Left renal cortex interstitium (tissue), 4 donors: ENCODE data around the gene PYROXD2. TPM values are rescaled to one million over a fixed set of nuclear protein-coding genes. Genes with fewer than 3 reads are reported as not detected.

Source experiments
- DNase-seq, 4 donors: peaks; one replicate each; pipeline ENCODE4 v3.0.0-alpha.2; 2013; ENCODE audit warnings: low read depth in 4 of 4, low spot score in 2 of 4, missing footprints in 1 of 4
- polyA plus RNA-seq, 4 donors: library from polyadenylated mRNA; unstranded; fragments of 120-200 nt; gene quantifications; one replicate each; pipeline ENCODE4 v1.2.1, GENCODE V29; 2013; ENCODE audit not compliant: insufficient read length in 4 of 4

PYROXD2 gene
- polyA plus RNA-seq, 4 donors, result 13.1 to 39.6 (median 22.8) TPM

DNA sequence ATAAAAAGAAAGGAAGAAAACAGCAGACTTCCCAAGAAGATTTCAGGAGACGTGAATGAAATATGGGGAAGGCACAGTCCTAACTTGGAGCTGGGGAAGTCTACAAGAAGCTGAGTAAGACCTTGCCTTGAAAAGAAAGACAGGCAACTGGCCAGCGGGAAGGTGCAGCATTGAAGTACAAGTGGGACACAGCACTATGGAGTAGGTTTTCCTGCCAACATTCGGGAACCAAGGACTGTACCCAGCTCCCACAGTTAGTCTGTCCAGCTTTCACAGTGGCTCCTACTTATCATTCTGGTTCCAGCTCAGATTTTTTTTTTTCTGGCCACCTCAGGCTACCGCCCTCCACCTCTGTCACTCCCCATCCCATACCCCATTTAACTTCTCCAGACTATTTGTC, 21.7 kb upstream of the PYROXD2 start:
- no peak for DNase-seq

DNA sequence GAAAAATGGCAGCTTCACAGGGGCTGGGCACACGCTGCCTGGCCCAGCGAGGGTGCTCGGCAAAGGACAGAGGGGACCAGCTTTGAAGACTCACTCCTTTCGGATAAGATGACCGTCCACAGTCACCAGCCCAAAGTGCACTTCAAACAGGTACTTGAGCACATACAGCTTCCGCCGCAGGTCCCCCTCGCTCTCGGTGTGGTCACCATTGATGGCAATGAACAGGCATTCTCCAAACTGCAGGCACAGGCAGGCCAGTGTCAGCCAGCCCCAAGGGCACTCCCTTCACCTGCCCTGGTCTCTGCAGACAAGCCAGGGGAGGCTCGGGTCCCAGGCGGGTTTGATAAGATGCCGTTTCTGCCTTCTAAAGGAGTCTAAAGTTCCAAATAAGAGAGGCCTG, 20.2 kb upstream of the PYROXD2 start:
- DNase-seq, result no peak

DNA sequence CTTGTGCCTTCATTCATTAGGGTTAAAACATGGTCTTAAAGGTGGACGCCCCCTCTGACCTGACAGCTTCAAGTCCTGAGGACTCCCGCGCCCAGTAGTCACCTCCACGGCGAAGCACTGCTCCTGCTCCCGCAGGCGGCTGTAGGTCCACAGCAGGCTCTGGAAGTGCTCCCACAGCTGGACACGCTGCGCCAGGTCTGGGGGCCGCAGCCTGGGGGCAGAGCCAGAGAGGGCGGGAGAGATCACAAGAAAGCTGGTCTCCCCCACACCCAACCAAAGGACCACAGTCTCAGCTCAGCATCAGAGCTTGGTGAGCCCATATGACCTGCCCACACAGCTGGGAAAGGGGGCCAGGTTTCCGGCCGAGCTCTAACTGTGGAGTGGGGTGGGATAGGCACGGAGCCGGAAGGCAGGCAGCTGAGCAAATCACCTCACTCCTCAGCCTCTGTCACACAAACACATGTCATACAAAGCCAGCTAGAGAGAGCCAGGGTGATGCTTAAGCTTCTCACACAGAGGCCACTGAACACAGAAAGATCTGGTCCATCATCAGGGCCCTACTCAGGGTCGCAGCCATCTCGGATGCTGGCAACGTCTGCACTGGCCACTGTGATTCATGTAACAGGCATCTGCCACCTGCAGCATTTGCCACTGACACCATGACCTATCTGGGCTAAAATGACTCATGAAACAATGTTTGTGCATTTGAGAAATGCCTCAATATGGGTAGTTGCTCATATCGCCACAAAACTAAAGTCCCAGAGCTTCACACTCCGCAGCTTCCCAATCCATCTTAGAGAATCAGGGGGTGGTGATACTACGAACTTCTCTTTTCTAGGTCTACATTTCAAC, 19.1 kb upstream of the PYROXD2 start:
- no peak for DNase-seq

DNA sequence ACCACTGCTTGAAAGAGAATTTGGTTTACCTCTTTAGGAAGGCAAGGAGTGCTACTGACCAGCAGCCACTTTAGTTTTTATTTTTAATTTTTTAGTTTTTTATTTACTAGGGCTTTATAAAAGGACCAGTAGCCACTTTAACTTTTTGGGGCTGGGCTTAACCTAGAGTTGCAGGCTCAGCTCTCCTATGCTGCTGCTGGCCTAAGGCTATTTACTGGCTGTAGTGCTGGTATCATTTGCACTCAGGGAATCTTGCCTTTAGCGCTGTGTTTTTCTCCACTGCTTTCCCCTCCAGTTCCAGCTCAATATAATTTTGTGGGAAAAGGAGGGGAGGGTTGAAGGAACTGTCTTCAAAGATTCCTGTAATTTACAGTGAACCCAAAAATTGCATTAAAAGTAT, 18.4 kb upstream of the PYROXD2 start:
- DNase-seq, result no peak

DNA sequence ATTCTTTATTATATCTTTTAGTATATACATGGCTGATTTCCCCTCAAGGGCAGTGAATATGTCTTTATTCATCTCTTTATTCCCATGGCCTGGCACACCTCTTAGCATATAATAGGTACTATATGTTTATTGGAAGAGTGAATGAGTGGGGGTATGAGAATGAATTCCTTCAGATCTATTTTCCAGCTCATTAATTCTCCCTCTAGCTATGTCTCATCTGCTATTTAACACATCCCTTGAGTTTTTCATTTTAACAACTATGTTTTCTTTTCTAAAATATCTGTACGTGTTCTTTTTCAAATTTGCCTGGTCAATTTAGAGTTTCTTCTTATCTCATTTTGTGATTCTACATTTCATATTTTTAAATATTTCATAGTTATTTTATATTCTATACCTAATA, 17.3 kb upstream of the PYROXD2 start:
- no peak for DNase-seq

DNA sequence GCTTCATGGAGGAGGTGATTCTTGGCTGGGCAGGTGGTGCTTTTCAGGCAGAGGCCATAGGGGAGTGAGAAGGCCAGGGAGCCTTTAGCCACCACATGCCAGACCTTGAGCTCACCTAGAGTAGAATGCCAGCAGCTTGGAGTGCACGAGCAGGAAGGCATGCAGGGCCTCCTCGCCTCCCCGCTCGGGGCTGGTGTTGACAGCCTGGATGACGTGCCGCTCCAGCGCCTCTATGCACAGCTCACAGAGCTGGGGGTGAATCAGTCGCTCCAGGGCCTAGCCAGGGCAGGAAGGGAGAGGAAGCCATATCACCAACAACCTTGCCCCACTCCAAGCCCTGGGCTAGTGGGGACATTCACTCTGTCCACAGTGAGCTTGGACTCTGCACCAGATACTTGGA, 16.0 kb upstream of the PYROXD2 start:
- DNase-seq, result no peak

DNA sequence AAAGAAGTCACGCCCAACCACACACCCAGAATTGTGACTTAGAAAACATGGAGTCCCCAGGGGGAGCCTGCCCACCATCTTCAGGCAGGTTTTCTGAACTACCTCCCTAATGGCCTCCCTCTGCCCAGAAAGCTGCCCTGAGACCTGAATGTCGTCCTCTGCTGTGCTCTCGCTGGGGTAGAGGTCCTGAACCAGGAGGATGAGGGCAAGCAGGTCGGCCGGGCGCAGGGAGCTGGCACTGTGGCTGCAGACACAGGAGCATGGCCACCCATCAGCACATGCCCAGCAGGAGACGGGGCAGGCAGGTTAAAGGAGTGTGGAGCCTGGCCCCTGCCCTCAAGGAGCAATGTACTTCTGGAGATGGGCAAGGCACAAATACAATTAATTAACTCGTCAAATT, 15.4 kb upstream of the PYROXD2 start:
- no peak for DNase-seq

DNA sequence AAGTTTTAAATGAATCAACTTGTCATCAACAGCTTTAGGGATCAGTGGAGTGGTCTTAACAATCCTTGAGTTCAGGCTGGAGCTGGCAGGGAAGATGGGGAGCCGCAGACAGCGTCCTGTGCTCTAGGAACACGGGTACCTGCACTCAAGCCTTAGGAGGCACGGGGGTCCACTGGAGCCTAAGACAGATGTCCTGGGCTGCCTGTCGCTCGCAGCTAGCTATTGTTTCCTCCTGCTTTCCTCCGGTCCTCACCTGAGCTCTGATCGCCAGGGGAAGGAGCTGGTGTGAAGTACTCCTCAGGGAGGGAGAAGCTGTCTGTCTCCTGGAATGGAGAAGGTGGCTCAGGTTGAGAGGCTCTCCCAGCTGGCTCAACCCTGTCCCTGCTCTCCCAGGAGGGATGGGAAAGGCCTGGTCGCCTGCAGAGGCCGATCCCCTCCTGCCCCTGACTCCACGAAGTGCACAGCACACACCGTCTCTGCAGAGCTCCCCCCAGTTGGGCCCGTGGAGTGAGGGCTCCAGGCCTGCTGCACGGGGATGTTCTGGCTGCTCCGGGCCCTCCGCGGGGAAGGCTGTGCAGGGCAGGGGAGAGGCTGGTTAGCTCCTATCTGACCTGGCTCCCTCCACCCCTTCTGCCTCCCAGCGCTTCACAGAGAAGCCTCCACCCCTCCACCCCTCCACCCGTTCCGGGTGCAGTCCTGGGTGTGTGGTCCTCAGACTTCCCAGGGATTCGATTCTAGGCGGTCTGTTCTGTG, 14.5 kb upstream of the PYROXD2 start:
- DNase-seq, result no peak

DNA sequence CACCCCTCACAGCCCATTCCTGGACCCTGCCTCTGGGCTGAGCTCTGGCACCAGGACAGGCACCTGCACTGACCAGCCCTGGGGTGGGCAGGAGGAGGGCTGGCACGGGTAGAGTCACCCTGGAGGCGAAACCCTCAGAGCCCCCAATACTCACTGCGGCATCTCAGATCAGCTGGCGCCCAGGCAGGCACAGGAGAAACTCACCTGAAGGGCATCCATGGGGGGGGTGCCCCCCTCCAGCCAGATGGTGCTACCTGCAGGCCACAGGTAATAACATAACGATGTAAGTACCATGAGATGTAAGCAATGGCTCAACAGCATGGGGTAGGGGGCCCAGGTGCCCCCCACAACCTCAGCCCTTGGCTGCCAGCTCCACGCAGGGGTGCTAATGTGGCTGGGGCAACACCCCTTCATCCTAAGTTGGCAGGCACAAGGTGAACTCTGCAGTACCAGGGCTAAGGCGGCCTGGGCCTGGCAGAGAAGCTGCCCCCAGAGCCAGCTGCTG, 12.1 kb upstream of the PYROXD2 start:
- no peak for DNase-seq

DNA sequence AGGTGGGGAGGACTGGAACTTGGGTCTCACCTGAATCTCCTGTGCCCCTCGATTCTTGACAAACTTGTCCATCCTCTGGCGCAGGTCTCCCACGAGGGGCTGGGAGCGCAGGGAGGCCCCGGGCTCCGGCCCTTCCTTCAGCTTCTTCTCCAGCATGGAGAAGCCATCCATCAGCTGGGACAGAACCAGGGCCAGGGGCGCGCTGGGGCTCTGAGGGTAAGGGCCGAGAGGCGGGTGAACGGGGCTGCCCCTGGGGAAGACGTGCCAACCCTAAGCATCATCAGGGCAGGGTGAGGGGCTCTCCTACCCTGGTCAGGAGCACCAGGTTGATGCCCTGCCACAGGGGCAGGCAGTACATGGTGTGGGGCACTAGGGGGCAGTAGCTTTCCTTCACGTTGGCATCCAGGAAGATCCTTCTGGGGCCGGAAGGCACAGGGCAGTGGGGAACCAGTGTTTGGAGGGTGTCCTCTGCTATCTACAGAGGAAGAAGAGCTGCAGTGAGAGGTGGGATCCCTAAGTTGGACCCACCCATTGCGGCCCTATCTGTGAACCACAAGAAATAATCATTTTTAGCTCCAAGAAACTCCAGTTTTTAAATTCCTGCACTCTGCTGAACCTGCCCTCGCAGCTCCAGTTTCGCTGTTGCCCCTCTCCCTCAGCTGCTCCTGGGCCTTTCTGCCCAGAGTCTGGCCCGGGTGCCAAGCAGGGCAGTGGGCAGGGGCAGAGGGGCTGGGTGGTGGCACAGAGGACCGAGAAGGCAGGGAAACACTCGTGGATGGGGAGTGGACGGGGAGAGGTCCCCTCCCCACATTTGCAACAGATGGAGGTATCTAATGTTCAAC, 10.8 kb upstream of the PYROXD2 start:
- DNase-seq, result no peak

DNA sequence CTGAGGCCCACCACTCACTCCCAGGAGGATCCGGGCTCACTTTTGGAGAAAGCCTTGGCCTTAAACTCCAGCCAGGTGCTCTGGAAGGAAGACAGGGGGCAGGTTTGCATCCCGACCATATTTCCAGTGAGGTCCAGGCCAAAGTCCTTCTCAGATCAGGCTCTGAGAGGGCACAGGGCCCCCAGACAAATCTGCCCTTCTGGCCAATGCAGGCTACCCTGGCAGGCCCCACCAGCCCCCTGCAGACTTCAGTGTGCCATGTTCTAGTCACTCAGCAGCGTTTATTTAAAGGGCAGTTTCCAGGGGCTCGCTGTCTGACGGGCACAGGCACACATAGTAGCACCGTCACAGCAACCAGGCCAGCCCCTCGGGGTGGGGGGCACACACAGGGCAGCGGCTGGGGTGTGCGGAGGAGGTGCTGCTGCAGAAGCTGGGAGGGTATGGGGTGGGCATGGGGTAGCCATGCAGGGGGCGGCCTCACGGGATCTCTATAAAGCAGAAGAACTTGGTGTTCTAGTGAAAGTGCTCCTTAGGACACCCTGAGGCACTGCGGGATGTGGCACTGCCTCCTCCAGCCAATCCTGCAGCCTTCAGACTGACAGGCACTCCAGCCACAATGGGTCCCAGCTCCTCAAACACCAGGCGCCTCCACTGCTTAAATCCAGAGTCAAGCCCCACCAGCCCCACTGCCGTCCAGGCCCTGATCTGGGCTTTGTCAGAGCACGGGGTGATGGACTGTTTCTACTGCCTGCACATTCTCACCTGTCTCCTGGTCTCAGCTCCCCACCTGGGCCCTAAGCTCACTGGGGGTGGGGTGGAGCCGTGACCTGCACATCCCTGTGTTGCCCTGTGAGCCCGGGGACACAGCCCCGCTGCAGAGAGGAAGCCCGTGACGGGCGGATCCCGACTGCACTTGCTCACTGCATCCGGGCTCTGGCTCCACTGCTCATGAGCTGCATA, 9.6 kb upstream of the PYROXD2 start:
- DNase-seq, result no peak

DNA sequence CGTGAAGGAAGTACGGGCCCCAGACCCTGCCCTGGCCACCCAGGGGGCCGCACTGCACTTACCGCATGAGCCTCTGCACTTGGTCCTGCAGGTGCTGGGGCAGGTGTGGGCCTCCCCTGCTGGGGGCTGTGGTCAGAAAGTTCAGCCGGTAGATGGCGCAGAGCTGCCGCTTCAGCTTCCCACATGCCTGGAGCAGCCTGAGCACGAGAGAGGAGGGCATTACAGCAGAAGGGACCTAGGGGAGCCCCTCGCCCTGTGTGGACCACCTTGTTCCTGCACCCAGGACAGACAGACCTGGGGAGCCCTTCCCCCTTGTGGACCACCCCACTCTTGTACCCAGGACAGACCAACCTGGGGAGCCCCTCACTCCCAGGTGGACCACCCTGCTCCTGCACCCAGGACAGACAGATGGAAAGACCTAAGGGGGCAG, 8.7 kb upstream of the PYROXD2 start:
- DNase-seq, result no peak

DNA sequence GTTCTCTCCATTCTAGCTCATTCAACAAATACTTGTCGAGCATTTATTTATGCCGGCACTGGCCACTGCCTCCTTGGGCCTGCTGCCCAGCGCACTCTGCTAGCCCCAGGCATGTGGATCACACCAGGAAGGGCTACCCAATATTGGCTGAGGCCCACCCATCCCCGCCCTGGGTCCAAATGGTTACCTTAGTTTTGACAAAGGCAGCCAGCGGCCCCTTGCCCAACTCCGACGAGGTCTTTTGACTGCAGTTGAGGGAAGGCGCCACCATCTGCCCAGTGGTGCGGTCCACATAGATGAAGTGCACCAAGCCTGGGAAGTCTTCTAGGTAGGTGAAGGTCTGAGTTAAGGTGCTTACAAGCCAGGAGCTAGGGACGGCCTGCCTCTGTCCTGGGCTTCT, 7.2 kb upstream of the PYROXD2 start:
- DNase-seq, result no peak

DNA sequence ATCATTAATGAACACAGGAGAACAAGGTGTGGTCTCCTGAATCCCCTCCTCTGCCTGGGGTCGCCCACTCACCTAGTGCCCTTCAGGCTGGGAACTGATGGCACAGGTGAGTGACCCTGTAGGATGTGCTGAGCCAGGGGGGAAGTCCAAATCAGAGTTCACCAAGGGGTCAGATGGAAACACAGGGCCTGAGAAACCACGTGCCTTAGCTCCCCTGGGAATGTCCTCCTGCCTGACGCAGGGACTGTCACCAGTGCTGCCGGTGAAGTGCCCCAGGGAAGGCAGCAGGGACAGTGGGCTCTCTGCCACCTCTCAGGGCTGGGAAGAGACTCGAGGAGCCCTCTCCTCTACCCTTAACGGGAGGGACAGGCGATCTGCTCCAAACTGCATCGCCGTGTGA, 5.8 kb upstream of the PYROXD2 start:
- DNase-seq, result no peak

DNA sequence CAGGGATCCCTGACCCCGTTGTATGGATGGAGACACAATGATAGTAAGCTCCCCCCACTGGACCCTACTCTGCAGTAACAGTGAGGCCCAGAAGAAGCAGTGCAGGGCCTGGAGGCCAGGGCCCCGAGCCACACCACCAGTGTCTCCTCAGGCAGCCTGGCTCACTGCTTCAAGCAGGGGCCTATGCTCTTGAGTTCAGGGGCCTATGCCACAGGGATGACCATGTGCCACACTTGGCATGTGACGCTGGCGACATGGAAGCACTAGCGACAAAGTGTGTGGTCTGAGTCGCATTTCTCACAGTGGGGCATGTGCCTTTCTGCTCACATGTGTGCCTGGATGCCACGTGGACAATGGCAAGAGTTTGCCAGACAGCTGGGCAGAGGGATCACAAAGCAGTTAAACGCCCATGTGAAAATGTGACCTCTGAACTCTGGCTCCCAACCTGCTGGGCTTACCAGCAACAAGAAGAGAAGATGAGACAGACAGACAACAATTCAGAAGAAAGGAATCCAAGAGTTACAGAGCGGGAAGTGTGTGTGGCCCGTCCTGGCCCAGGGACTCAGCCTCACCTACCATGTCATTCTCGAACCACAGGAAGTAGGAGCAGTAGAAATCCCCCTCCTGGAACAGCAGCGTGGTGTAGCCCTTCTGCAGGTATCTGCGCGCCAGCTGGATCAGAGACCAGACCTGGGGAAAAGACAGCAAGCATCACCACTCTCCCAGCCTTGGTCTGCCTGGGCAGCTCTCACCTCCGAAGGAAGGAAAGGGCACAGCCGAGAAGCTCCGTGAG, 4.7 kb upstream of the PYROXD2 start:
- no peak for DNase-seq

DNA sequence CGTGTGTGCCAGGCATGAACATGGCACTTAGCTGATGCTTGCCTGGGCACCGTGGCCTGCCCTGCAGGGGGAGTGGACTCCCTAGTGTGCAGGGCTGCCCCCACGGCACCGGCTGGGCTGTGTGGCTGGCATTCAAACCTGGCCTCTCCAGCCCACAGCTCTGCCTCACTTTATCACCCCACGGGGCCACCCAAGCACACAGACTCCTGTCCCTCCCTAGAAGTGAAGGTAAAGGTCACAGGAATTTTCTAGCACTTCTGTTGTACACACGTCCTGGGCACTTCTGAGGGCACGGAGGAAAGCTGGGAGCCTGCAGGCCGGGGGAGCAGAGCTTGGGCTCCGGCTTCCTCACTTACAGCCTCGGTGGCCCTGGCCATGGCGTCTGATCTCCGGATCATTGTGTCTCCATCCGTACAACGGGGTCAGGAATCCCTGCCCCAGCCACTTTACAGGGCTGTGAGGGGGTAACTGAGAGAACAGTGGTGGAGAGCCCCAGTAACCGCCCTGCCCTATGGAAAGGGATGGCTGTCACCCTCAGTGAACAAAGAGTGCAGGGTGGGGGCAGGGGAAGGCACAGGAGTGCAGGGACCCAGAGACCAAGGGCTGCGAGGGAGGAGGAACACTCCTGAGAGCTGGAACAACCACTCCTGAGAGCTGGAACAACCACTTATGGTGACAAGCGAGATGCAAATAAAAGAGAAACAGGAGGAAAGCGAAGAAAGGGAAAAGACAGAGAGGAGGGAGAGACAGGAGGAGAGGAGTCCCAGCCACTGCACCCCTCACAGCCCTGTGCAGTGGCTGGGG, 3.9 kb upstream of the PYROXD2 start:
- no peak for DNase-seq

DNA sequence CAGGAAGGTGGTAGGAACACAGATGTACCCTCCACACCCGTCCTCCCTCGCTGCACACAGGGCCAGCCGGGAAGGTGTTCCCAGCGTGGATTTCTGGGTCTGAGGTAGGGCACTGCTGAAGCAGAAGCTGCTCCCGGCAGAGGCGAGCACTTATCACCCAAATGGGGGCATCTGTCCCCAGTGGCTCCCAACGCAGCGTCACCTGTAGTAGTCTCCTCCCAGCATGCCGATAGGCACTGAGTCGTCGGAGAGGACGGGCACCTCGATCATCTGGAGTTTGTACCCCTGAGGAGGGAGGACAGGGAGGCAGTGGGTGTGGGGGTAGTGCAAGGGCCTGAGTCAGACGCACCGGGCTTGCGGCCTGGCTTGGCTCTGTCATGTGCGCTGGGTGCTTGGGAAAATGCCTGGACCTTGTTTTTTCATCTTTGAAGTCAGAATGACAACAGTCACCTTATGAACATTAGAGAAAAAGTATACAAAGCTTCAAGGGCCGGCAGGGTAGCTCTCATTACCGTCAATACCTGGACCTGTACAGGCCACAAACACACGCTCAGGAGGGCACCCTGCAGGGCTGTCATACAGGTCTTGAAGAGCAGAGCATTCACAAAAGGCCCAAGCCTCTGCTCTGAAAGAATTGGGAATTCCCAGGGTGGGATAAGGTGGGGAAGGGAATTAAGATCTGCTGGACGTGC, 3.1 kb upstream of the PYROXD2 start:
- no peak for DNase-seq
